NCI-H526 treated with DMSO at 0.1 percent for 48 hours (cell line): ENCODE data around the gene DCAF12.

Source experiments
- DNase-seq: peaks from one replicate; lab custom pipeline; 2025; lab: John Stamatoyannopoulos, UW

Gene DCAF12

GRCh38 chr9:34125681-34126206 is 754 bp downstream of the DCAF12 start:
- peak; percentile 19 for DNase-seq

DNA sequence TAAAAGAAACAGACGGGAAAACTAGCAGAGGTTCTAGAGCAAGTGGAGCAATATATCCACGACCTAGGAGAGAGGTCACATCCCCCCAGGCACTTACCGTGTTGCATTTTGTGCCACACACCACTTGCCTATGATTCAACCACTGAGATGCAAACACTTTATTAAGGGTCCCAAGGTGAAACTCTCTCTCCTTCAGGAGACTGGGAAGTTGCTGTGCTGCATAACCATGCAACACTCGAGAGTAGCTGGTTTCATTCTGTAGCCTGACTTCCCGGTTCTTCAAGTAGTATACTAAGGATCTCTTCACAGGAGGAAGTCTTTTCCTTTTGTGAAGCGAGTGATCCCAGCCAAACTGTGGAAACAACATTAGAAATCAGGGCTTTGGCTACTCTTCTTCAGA is 1.6 kb downstream of the DCAF12 start:
- no peak for DNase-seq

- DNase-seq: no peak
These were observed 2.4 kb downstream of the DCAF12 start for GRCh38 chr9:34124099-34124498.

GRCh38 chr9:34123682-34124081 is 2.8 kb downstream of the DCAF12 start:
- no peak for DNase-seq

DNA sequence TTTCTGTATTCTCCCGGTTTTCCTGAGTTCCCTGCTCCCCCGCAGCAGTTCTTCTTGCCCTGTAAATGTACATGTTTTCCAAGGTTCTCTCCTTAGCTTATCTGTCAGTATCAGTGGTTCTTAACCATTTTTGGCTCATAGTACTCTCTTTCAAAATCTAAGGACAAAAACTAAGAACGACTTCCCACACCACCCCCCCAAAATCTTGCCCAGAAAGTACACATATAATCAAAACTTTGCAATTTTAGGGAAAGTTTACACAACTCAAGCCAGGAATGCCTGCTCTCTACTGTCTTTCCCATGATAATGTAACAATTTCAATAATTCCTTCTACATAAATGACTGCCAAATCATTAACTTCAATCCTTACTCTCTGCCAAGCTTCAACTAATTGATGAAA is 4.5 kb downstream of the DCAF12 start:
- DNase-seq: no peak

DNA sequence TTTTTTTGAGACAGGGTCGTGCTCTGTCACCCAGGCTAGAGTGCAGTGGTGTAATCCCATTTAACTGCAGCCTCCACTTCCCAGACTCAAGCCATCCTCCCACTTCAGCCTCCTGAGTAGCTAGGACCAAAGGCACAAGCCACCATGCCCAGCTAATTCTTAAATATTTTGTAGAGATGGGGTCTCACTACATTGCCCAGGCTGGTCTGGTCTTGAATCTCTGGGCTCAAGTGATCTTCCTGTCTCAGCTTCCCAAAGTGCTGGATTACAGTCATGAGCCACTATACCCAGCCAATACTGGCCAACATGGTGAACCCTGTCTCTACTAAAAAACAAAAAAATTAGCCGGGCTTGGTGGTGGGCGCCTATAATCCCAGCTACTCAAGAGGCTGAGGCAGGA is 6.8 kb downstream of the DCAF12 start:
- DNase-seq: no peak

- DNase-seq: no peak
These were observed 12.1 kb downstream of the DCAF12 start for GRCh38 chr9:34114436-34114835.

DNA sequence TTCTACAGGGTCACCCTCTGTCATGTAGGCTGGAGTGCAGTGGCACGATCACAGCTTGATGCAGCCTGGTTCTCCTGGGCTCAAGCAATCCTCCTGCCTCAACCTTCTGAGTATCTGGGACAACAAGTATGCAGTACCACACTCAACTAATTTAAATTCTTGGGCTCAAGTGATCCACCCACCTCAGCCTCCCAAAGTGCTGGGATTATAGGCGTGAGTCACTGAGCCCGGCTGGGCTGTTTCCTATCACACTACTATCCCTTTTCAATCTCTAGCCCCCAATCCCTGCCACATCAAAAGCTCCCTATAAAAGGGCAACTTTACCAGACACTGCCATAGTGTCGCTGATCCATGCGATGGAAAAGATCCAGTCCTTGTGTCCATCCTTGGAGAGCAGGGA is 20.4 kb downstream of the DCAF12 start:
- DNase-seq: no peak

DNA sequence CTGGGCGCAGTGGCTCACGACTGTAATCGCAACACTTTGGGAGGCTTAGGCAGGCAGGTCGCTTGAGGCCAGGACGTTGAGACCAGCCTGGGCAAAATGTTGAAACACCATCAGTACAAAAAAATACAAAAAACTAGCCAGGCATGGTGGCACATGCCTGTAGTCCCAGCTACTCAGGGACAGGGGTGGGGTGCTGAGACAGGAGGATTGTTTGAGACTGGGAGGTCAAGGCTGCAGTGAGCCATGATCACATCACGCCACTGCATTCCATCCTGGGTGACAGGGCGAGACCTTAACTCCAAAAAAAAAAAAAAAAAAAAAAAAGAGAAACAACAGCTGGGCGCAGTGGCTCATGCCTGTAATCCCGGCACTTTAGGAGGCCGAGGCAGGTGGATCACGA is 23.7 kb downstream of the DCAF12 start:
- no peak for DNase-seq

- no peak for DNase-seq
These were observed 28.2 kb downstream of the DCAF12 start for GRCh38 chr9:34098307-34098706.

- DNase-seq: no peak
These were observed 28.6 kb downstream of the DCAF12 start for GRCh38 chr9:34097865-34098264.

DNA sequence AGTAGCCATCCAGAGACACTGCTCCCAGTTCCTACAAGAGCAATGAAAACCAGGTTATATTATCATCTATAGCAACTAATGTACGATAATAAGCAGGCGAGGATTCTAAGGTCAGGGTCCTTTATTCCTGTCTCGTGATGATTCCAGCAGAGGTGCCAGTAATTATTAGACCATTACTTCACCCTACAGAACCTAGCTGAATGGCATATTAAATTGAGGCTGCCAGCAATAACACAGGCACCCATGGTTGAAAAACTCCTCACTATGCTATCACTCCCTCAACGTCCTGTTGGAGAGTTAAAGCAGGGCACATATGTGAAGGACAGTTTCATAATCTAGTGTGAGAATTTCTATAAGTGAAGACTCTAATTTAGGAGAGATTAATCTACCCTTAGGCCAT is 29.7 kb downstream of the DCAF12 start:
- no peak for DNase-seq

- no peak for DNase-seq
These were observed 32.9 kb downstream of the DCAF12 start for GRCh38 chr9:34093578-34093977.

DNA sequence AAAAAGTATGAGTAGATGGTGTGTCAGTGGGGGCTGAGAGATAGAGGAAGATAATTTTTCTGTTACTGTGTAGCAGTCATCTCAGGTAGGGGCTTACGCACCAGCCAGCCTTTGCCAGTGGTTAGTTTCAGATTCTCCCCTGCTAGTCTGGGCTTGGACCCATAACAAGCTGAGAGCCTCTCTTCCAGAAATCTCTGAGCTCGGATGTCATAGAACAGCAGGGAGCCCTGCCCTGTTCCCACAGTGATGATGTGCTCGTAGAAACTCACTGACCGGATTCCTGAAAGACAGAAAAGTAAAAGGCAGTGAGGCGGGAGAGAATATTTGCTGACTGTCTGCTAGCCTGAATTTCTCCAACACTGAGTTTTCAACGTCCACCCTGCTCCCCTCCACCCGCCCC is 37.2 kb downstream of the DCAF12 start:
- DNase-seq: no peak

DNA sequence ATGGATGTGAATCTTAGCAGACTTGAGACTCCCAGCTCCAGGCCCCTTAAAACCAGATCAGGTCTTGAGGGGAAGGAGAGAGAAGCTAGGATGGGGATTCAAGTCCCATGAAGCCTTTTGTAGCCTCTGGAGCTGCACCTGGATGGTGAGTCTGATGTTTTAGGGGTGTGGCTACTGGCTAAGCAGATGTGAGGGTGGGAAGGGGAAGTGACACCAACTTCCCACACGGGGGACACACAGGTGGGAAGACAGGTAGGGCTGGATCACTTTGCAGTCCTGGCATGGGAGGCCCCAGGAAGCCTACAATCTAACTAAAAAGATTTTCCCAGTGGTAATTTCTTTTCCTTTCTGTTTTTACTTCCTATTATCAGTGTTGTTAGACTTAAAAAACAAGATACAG is 39.1 kb downstream of the DCAF12 start:
- no peak for DNase-seq

- no peak for DNase-seq
These were observed 39.6 kb downstream of the DCAF12 start for GRCh38 chr9:34086864-34087263.

- no peak for DNase-seq
These were observed 40.7 kb downstream of the DCAF12 start for GRCh38 chr9:34085581-34086500.

- no peak for DNase-seq
These were observed 41.9 kb downstream of the DCAF12 start for GRCh38 chr9:34084562-34084961.

DNA sequence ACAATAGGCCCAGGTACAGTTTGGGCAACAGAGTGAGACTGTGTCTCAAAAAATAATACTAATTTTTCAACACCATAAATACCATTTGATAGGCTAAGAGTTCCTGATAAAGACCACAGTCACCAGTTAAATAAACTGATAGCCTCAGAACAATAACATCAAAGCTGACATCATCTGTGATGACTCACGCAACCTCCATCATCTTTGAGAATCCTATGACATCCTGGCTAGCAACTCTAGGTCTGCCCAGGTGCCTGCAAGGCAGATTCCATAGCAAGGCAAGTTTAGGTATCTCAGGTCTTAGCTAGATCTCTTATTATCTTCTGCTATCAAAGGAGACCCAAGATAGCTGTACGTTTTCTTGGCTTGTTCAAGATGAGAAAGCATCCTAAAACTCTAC is 47.3 kb downstream of the DCAF12 start:
- no peak for DNase-seq

GRCh38 chr9:34072868-34073590 is 53.5 kb downstream of the DCAF12 start:
- DNase-seq: peak; percentile 30

- DNase-seq: no peak
These were observed 54.1 kb downstream of the DCAF12 start for GRCh38 chr9:34072410-34072809.

DNA sequence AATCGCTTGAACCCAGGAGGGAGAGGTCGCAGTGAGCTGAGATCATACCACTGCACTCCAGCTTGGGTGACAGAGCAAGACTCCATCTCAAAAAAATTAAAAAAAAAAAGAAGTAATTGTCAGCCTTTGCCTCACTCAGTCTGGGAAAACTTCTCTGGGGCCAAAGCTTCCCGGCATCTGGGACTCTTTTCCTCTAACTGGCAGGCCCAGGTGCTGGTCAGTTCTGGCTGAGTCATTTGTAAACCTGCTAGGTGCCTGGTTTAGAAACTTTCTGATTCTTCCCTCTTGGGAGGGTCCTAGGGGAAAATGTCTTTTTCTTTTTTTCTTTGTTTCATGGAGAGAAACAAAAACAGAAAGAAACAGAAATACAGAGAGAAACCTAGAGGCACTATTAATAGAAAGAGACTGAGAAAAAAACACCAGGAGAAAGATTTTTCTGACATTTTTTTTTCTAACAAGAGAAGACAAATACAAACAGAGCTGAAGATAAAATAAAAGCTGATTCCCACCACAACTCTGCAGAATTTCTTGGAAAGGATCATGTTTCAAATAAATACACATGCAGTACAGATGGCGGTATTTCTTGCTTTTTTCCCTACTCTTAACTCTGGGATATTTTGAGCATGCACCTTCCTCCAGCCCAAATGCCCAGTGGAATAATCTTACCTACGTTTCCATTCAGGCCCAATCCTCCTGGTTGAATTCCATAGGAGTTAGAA is 55.7 kb downstream of the DCAF12 start:
- no peak for DNase-seq
